ENCODE results near the gene CHI3L1. TPM values are rescaled to one million over a fixed set of nuclear protein-coding genes. Genes with fewer than 3 reads are reported as not detected.

CHI3L1 gene
- total and polyA plus RNA-seq, 10 of the 15 experiments (the other 5 are each of a cell fraction or from before 2014, with no cell fraction given), result 0.10 to 1.7 (median 0.39) TPM

GRCh38 chr1:203210350-203210749 lies 23.8 kb upstream of the CHI3L1 start:
- Histone ChIP-seq H4K20me1 (ENCODE audit: control insufficient read depth, insufficient read depth) (no peaks in the 10 kb centered on the region), H3K9ac (ENCODE audit: control insufficient read depth, insufficient read depth, low read length) (no peak overlapping the region), H2AFZ (ENCODE audit: control insufficient read depth, low read depth, low read length) (no peak overlapping the region), H3K27ac (ENCODE audit: control insufficient read depth, insufficient read depth) (no peak overlapping the region), H3K9me3 (replicated peaks; ENCODE audit: control insufficient read depth, insufficient read depth, low read length) (no peaks in the 10 kb centered on the region), H3K4me1 (ENCODE audit: control insufficient read depth, insufficient read depth, low read length) (no peaks in the 10 kb centered on the region), H3K4me2 (ENCODE audit: control insufficient read depth, insufficient read depth) (no peak overlapping the region), H3K4me3 (no peak overlapping the region), H3K79me2 (ENCODE audit: control insufficient read depth, insufficient read depth, low read length) (no peaks in the 10 kb centered on the region), H3K36me3 (ENCODE audit: control insufficient read depth in 2 of 2, insufficient read depth in 2 of 2, low read length in 1 of 2) (no peaks in the 10 kb centered on the region), H3K27me3 (replicated peaks in 1 of 2; ENCODE audit: control insufficient read depth in 2 of 2, insufficient read depth in 2 of 2, low read length in 1 of 2) (peaks cover 0 to 5% of the 10 kb centered on the region in 2 experiments; a peak in 1 of 4 replicates)
- in situ Hi-C loops (cut with MboI), result no loop called here
- CTCF ChIA-PET, result interaction anchor here (0.9 to 3.1 kb wide), 5 partner anchors 38 to 171 kb away, joined by 3 to 11 read pairs (median 5); no protein-coding TSS in a partner anchor
- DNase-seq (ENCODE audit: low read depth, low spot score), result no peak
- intact Hi-C loops (cut with micrococcal nuclease; ENCODE audit: unreplicated experiment), result no loop called here
- no TSS peak for BruUV-seq (replicated peaks)
- RAD21 ChIA-PET (ENCODE audit: unreplicated experiment), result no interaction called here
- POLR2A ChIA-PET, result no interaction called here
- SMC1A ChIA-PET (ENCODE audit: uncharacterized antibody, unreplicated experiment), result interaction anchor here (1.1 kb wide), 1 partner anchor 10 kb away, joined by 4 read pairs; no protein-coding TSS in a partner anchor
- FAIRE-seq, result no peak
- no peak for TF ChIP-seq FOXK2 (IDR thresholded peaks at IDR 0.05)
- no peak for TF ChIP-seq POLR2A (IDR thresholded peaks at IDR 0.05; ENCODE audit: low read depth, low read length)
- no peak for TF ChIP-seq NKRF (conservative IDR thresholded peaks at IDR 0.05)
- ATAC-seq, result no peak

GRCh38 chr1:203208181-203208580 lies 21.7 kb upstream of the CHI3L1 start:
- H3K36me3 ChIP-seq (ENCODE audit: control insufficient read depth in 2 of 2, insufficient read depth in 2 of 2, low read length in 1 of 2), result no peaks in the 10 kb centered on the region
- no peaks in the 10 kb centered on the region for H3K9me3 ChIP-seq (replicated peaks; ENCODE audit: control insufficient read depth, insufficient read depth, low read length)
- POLR2A ChIA-PET, result no interaction called here
- H3K79me2 ChIP-seq (ENCODE audit: control insufficient read depth, insufficient read depth, low read length), result no peaks in the 10 kb centered on the region
- DNase-seq (ENCODE audit: low read depth, low spot score), result no peak
- TF ChIP-seq TCF3 (IDR thresholded peaks at IDR 0.05; ENCODE audit: borderline replicate concordance, insufficient read depth, low read depth, low read length) (no peak), CHD4 (IDR thresholded peaks at IDR 0.05) (no peak), KDM1A (IDR thresholded peaks at IDR 0.05; ENCODE audit: borderline replicate concordance) (no peak), SMC3 (IDR thresholded peaks at IDR 0.05; ENCODE audit: borderline replicate concordance, low read length) (no peak), ZBED1 (IDR thresholded peaks at IDR 0.05; ENCODE audit: borderline replicate concordance) (no peak), E2F8 (IDR thresholded peaks at IDR 0.05; ENCODE audit: low read depth, partially characterized antibody) (no peak), NFYA (IDR thresholded peaks at IDR 0.05; ENCODE audit: borderline replicate concordance, low read depth, low read length) (no peak)
- no peak for FAIRE-seq
- no peak overlapping the region for H3K4me2 ChIP-seq (ENCODE audit: control insufficient read depth, insufficient read depth)
- in situ Hi-C loops (cut with MboI), result no loop called here
- no peak overlapping the region for H3K4me3 ChIP-seq
- intact Hi-C loops (cut with micrococcal nuclease; ENCODE audit: unreplicated experiment), result no loop called here
- SMC1A ChIA-PET (ENCODE audit: uncharacterized antibody, unreplicated experiment), result no interaction called here
- 0% methylated on average over 1 of the region's 1 CpG for WGBS (ENCODE audit: insufficient coverage, insufficient replicate concordance, low lambda C conversion rate, missing lambda C conversion rate)
- no peak for ATAC-seq
- H3K4me1 ChIP-seq (ENCODE audit: control insufficient read depth, insufficient read depth, low read length), result no peaks in the 10 kb centered on the region
- H3K27me3 ChIP-seq (replicated peaks in 1 of 2; ENCODE audit: control insufficient read depth in 2 of 2, insufficient read depth in 2 of 2, low read length in 1 of 2), result no peaks in the 10 kb centered on the region; a peak in 2 of 4 replicates
- no peak overlapping the region for H2AFZ ChIP-seq (ENCODE audit: control insufficient read depth, low read depth, low read length)
- no peak overlapping the region for H3K27ac ChIP-seq (ENCODE audit: control insufficient read depth, insufficient read depth)
- BruUV-seq (replicated peaks), result no TSS peak
- no peaks in the 10 kb centered on the region; the same call in 1 of the 2 replicates for H4K20me1 ChIP-seq (ENCODE audit: control insufficient read depth, insufficient read depth)
- CTCF ChIA-PET, result interaction anchor here (0.6 to 3.1 kb wide), 5 partner anchors 8 to 363 kb away, joined by 3 to 21 read pairs (median 3); no protein-coding TSS in a partner anchor
- RAD21 ChIA-PET (ENCODE audit: unreplicated experiment), result no interaction called here
- no peak overlapping the region for H3K9ac ChIP-seq (ENCODE audit: control insufficient read depth, insufficient read depth, low read length)

All from GM12878 (cell line).